ENCODE data around the gene MEX3C.

GRCh38 chr18:51192696-51193095, 4.8 kb downstream of the MEX3C start:
- TF ChIP-seq POLR2A (IDR thresholded peaks at IDR 0.05) (no peak), CTCF (IDR thresholded peaks at IDR 0.05) (no peak)
